Activated naive CD8-positive, alpha-beta T cell treated with anti-CD3 and anti-CD28 coated beads for 36 hours (primary cell): ENCODE measurements around the gene ZBTB32. TPM values are rescaled to one million over a fixed set of nuclear protein-coding genes. Genes with fewer than 3 reads are reported as not detected.
"Not testable (repeated sequence)": the region's sequence is repeated elsewhere in the genome, so short reads cannot be mapped to it uniquely, and the experiment has no call there.

Experiments used
- DNase-seq: peaks from one replicate; pipeline ENCODE4 v3.0.0; 2021
- H3K27ac Mint-ChIP-seq: one replicate; pipeline ENCODE4 v1.8.0; 2022; ENCODE audit warnings: mild to moderate bottlenecking, moderate library complexity, mixed read lengths
- H3K27me3 Mint-ChIP-seq: one replicate; pipeline ENCODE4 v1.8.0; 2022; ENCODE audit warnings: mild to moderate bottlenecking, mixed read lengths
- H3K36me3 Mint-ChIP-seq: one replicate; pipeline ENCODE4 v1.8.0; 2021; ENCODE audit warnings: mild to moderate bottlenecking, mixed read lengths
- H3K4me1 Mint-ChIP-seq: one replicate; pipeline ENCODE4 v1.8.0; 2021; ENCODE audit warnings: mixed read lengths
- H3K4me3 Mint-ChIP-seq: one replicate; pipeline ENCODE4 v1.8.0; 2022; ENCODE audit warnings: mild to moderate bottlenecking, moderate library complexity, mixed read lengths
- H3K9me3 Mint-ChIP-seq: one replicate; pipeline ENCODE4 v1.8.0; 2022; ENCODE audit warnings: mixed read lengths
- total RNA-seq, 2 experiments: library from RNA; stranded (reverse); gene quantifications; one replicate each; pipeline ENCODE4 v1.2.3, GENCODE V29; 2021

Gene ZBTB32
- total RNA-seq, 2 experiments from 2014 or later = 220 to 238 TPM

- peak overlapping the region; percentile 56 for H3K27ac Mint-ChIP-seq
- peaks cover 27% of the 10 kb centered on the region for H3K4me1 Mint-ChIP-seq
- DNase-seq = no peak
- H3K36me3 Mint-ChIP-seq = peaks cover 56% of the 10 kb centered on the region
- H3K4me3 Mint-ChIP-seq = peak overlapping the region; percentile 55
- peaks cover 16% of the 10 kb centered on the region for H3K27me3 Mint-ChIP-seq
- no peaks in the 10 kb centered on the region for H3K9me3 Mint-ChIP-seq
Measured at GRCh38 chr19:35721374-35721773, 17.0 kb downstream of the ZBTB32 start.

- Mint-ChIP-seq H3K27ac (no peak overlapping the region), H3K9me3 (no peaks in the 10 kb centered on the region), H3K27me3 (peaks cover 12% of the 10 kb centered on the region), H3K4me3 (no peak overlapping the region), H3K36me3 (peaks cover 48% of the 10 kb centered on the region), H3K4me1 (peaks cover 23% of the 10 kb centered on the region)
- no peak for DNase-seq
Measured at GRCh38 chr19:35722461-35722860, 18.1 kb downstream of the ZBTB32 start.

GRCh38 chr19:35722897-35723296 is 18.5 kb downstream of the ZBTB32 start:
- H3K4me1 Mint-ChIP-seq = peaks cover 23% of the 10 kb centered on the region
- H3K36me3 Mint-ChIP-seq = peaks cover 48% of the 10 kb centered on the region
- H3K27ac Mint-ChIP-seq = no peak overlapping the region
- H3K4me3 Mint-ChIP-seq = no peak overlapping the region
- no peaks in the 10 kb centered on the region for H3K9me3 Mint-ChIP-seq
- H3K27me3 Mint-ChIP-seq = peaks cover 12% of the 10 kb centered on the region
- DNase-seq = no peak

- Mint-ChIP-seq H3K4me1 (peaks cover 21% of the 10 kb centered on the region), H3K27me3 (peaks cover 7% of the 10 kb centered on the region), H3K9me3 (no peaks in the 10 kb centered on the region), H3K36me3 (peaks cover 48% of the 10 kb centered on the region), H3K27ac (peak overlapping the region; percentile 51), H3K4me3 (no peak overlapping the region)
- DNase-seq = no peak
Measured at GRCh38 chr19:35723671-35724070, 19.3 kb downstream of the ZBTB32 start.

- not testable (repeated sequence) for H3K27me3 Mint-ChIP-seq, H3K4me3 Mint-ChIP-seq, H3K9me3 Mint-ChIP-seq
Measured at GRCh38 chr19:35724132-35724531, 19.8 kb downstream of the ZBTB32 start.

GRCh38 chr19:35724560-35724959 is 20.2 kb downstream of the ZBTB32 start:
- DNase-seq = no peak
- Mint-ChIP-seq H3K9me3 (no peaks in the 10 kb centered on the region), H3K27me3 (no peaks in the 10 kb centered on the region), H3K4me1 (peaks cover 13% of the 10 kb centered on the region), H3K36me3 (peaks cover 43% of the 10 kb centered on the region), H3K4me3 (no peak overlapping the region), H3K27ac (no peak overlapping the region)

More at GRCh38 chr19:35724132-35724531, 19.8 kb downstream of the ZBTB32 start:
- DNase-seq = not testable (repeated sequence)
- H3K4me1 Mint-ChIP-seq = peaks cover 17% of the 10 kb centered on the region
- peaks cover 47% of the 10 kb centered on the region for H3K36me3 Mint-ChIP-seq
- peak overlapping the region; percentile 51 for H3K27ac Mint-ChIP-seq

- no peaks in the 10 kb centered on the region for H3K27me3 Mint-ChIP-seq
- no peaks in the 10 kb centered on the region for H3K9me3 Mint-ChIP-seq
- peaks cover 9% of the 10 kb centered on the region for H3K4me1 Mint-ChIP-seq
- DNase-seq = no peak
- no peak overlapping the region for H3K4me3 Mint-ChIP-seq
- peaks cover 41% of the 10 kb centered on the region for H3K36me3 Mint-ChIP-seq
- no peak overlapping the region for H3K27ac Mint-ChIP-seq
Measured at GRCh38 chr19:35725216-35725861, 21.0 kb downstream of the ZBTB32 start.

GRCh38 chr19:35727053-35727955 is 22.9 kb downstream of the ZBTB32 start:
- peaks cover 2% of the 10 kb centered on the region for H3K4me1 Mint-ChIP-seq
- no peak overlapping the region for H3K27ac Mint-ChIP-seq
- peaks cover 40% of the 10 kb centered on the region for H3K36me3 Mint-ChIP-seq
- no peaks in the 10 kb centered on the region for H3K27me3 Mint-ChIP-seq
- no peak overlapping the region for H3K4me3 Mint-ChIP-seq
- H3K9me3 Mint-ChIP-seq = no peaks in the 10 kb centered on the region
- no peak for DNase-seq

GRCh38 chr19:35727956-35728706 is 23.8 kb downstream of the ZBTB32 start:
- H3K36me3 Mint-ChIP-seq = peaks cover 35% of the 10 kb centered on the region
- no peak overlapping the region for H3K4me3 Mint-ChIP-seq
- no peak for DNase-seq
- H3K9me3 Mint-ChIP-seq = no peaks in the 10 kb centered on the region
- no peaks in the 10 kb centered on the region for H3K27me3 Mint-ChIP-seq
- H3K27ac Mint-ChIP-seq = no peak overlapping the region
- H3K4me1 Mint-ChIP-seq = peaks cover 1% of the 10 kb centered on the region

- Mint-ChIP-seq H3K4me1 (no peaks in the 10 kb centered on the region), H3K36me3 (peaks cover 30% of the 10 kb centered on the region), H3K9me3 (no peaks in the 10 kb centered on the region), H3K4me3 (no peak overlapping the region), H3K27me3 (no peaks in the 10 kb centered on the region), H3K27ac (no peak overlapping the region)
- DNase-seq = no peak
Measured at GRCh38 chr19:35729021-35729420, 24.7 kb downstream of the ZBTB32 start.

- Mint-ChIP-seq H3K9me3 (no peaks in the 10 kb centered on the region), H3K4me3 (no peak overlapping the region), H3K36me3 (peaks cover 31% of the 10 kb centered on the region), H3K27ac (no peak overlapping the region), H3K4me1 (peaks cover under 1% of the 10 kb centered on the region), H3K27me3 (no peaks in the 10 kb centered on the region)
- DNase-seq = no peak
Measured at GRCh38 chr19:35729763-35730162, 25.4 kb downstream of the ZBTB32 start.

- Mint-ChIP-seq H3K27ac (peak overlapping the region; percentile 2), H3K9me3 (no peaks in the 10 kb centered on the region), H3K36me3 (peaks cover 30% of the 10 kb centered on the region), H3K27me3 (no peaks in the 10 kb centered on the region), H3K4me3 (no peak overlapping the region), H3K4me1 (peaks cover 2% of the 10 kb centered on the region)
- DNase-seq = no peak
Measured at GRCh38 chr19:35730326-35730725, 26.0 kb downstream of the ZBTB32 start.

GRCh38 chr19:35731353-35731752 is 27.0 kb downstream of the ZBTB32 start:
- H3K4me3 Mint-ChIP-seq = no peak overlapping the region
- no peaks in the 10 kb centered on the region for H3K9me3 Mint-ChIP-seq
- no peak for DNase-seq
- H3K4me1 Mint-ChIP-seq = peaks cover 4% of the 10 kb centered on the region
- no peaks in the 10 kb centered on the region for H3K27me3 Mint-ChIP-seq
- H3K36me3 Mint-ChIP-seq = peaks cover 24% of the 10 kb centered on the region
- H3K27ac Mint-ChIP-seq = no peak overlapping the region

- Mint-ChIP-seq H3K4me3 (no peak overlapping the region), H3K27ac (no peak overlapping the region), H3K27me3 (no peaks in the 10 kb centered on the region), H3K4me1 (peaks cover 7% of the 10 kb centered on the region), H3K36me3 (peaks cover 24% of the 10 kb centered on the region), H3K9me3 (no peaks in the 10 kb centered on the region)
- DNase-seq = no peak
Measured at GRCh38 chr19:35731779-35732405, 27.5 kb downstream of the ZBTB32 start.
